K562 (cell line): ENCODE data around the gene SYT8. TPM values are rescaled to one million over a fixed set of nuclear protein-coding genes. Genes with fewer than 3 reads are reported as not detected.

Experiments
- ATAC-seq: fragments of 200-7000 bp; cut with Tn5 transposase; 3 replicates; pipeline ENCODE4 v1.9.1; 2020; ENCODE audit warnings: moderate library complexity
- BruUV-seq: library from RNA; stranded (reverse); fragments of 400-500 nt; replicated peaks from 2 replicates; lab custom pipeline; 2021; lab: Mats Ljungman, UMichigan
- CTCF ChIA-PET: fragments of 300-600 bp; formaldehyde crosslinking; extraction: SDS; loops from one replicate; lab custom pipeline; 2021; ENCODE audit warnings: low intra/inter-chr PET ratio; lab: Yijun Ruan, JAX
- POLR2A ChIA-PET: fragments of 300-600, 350-650 bp; sonication (Branson Sonifier 250); formaldehyde crosslinking; extraction: SDS; loops from one replicate; lab custom pipeline; 2021; ENCODE audit warnings: antibody characterized with exemption, inconsistent platforms; lab: Yijun Ruan, JAX
- DNase-seq, 4 experiments: peaks; one replicate each; pipeline versions ENCODE4 v3.0.0 to v3.0.0-alpha.2; 2011 to 2018; ENCODE audit warnings: low spot score in 3 of 4, mixed read lengths in 3 of 4; ENCODE audit errors: extremely low read depth in 1 of 4
- FAIRE-seq: peaks from 2 replicates; lab custom pipeline; 2011; peaks lifted over from hg19 to GRCh38; lab: Jason Lieb, UNC
- H2AFZ ChIP-seq: 2 replicates; pipeline ENCODE4 v1.6.0; 2011; ENCODE audit warnings: low read depth, low read length, control low read depth, inconsistent platforms
- H3K27ac ChIP-seq: fragments of 200-600 bp; 3 replicates; pipeline ENCODE4 v1.8.0; 2011; ENCODE audit warnings: low read depth, mild to moderate bottlenecking, control low read depth, inconsistent platforms, low read length, moderate library complexity, mixed read lengths; ENCODE audit errors: extremely low read depth
- H3K27me3 ChIP-seq, 2 experiments: fragments of 300-600 bp in 1 of 2; 2 replicates in 1 of 2; 3 replicates in 1 of 2; pipeline versions ENCODE4 v1.6.0 to v1.8.0; 2011; ENCODE audit warnings: inconsistent platforms in 2 of 2, low read length in 2 of 2, mild to moderate bottlenecking in 1 of 2, mixed read lengths in 1 of 2, moderate library complexity in 1 of 2; ENCODE audit not compliant: control insufficient read depth in 2 of 2, insufficient read depth in 2 of 2
- H3K36me3 ChIP-seq: fragments of 300-600 bp; 3 replicates; pipeline ENCODE4 v1.8.0; 2011; ENCODE audit warnings: mild to moderate bottlenecking, low read length, inconsistent platforms; ENCODE audit not compliant: control insufficient read depth, insufficient read depth
- H3K4me1 ChIP-seq, 2 experiments: fragments of 200-600 bp in 1 of 2; replicated peaks in 1 of 2; 2 replicates in 1 of 2; 3 replicates in 1 of 2; pipeline versions ENCODE4 v1.5.1 to v1.8.0; 2011; ENCODE audit warnings: inconsistent platforms in 2 of 2, low read length in 2 of 2, mild to moderate bottlenecking in 1 of 2, mixed read lengths in 1 of 2, moderate library complexity in 1 of 2; ENCODE audit not compliant: control insufficient read depth in 2 of 2, insufficient read depth in 2 of 2
- H3K4me2 ChIP-seq: 2 replicates; pipeline ENCODE4 v1.6.1; 2011; ENCODE audit warnings: low read length, control low read depth, inconsistent platforms, mixed read lengths; ENCODE audit not compliant: insufficient read depth
- H3K4me3 ChIP-seq: fragments of 200-600 bp; sonication (generic), shearing (Covaris generic); 2 replicates; pipeline ENCODE4 v1.5.1; 2016; ENCODE audit warnings: control low read depth, inconsistent platforms
- H3K79me2 ChIP-seq: fragments of 200-600 bp; 3 replicates; pipeline ENCODE4 v1.8.0; 2011; ENCODE audit warnings: low read length, inconsistent platforms; ENCODE audit not compliant: control insufficient read depth, insufficient read depth
- H3K9ac ChIP-seq, 2 experiments: 2 replicates each; pipeline versions ENCODE4 v1.6.0 to v1.6.1; 2011; ENCODE audit warnings: low read depth in 2 of 2, low read length in 2 of 2, control low read depth in 1 of 2, inconsistent platforms in 1 of 2, mild to moderate bottlenecking in 1 of 2, mixed read lengths in 1 of 2; ENCODE audit not compliant: insufficient read depth in 1 of 2
- H3K9me1 ChIP-seq: one replicate; pipeline ENCODE4 v1.6.0; 2011; ENCODE audit warnings: inconsistent platforms, mild to moderate bottlenecking, low read length, moderate library complexity; ENCODE audit not compliant: control insufficient read depth, insufficient read depth
- H3K9me3 ChIP-seq: replicated peaks from 2 replicates; pipeline ENCODE4 v1.5.1; 2011; ENCODE audit warnings: low read depth, low read length, inconsistent platforms; ENCODE audit not compliant: control insufficient read depth, insufficient read depth
- H4K20me1 ChIP-seq: replicated peaks from 2 replicates; pipeline ENCODE4 v1.6.1; 2011; ENCODE audit warnings: low read length, inconsistent platforms, mixed read lengths; ENCODE audit not compliant: control insufficient read depth, insufficient read depth
- CHD4 ChIP-seq: fragments of 200-600 bp; sonication (generic); IDR thresholded peaks from 3 replicates; pipeline ENCODE4 v1.6.1; 2012; ENCODE audit warnings: low read depth, mild to moderate bottlenecking, mixed read lengths, low read length, inconsistent platforms; ENCODE audit not compliant: insufficient read depth, insufficient replicate concordance, poor library complexity, severe bottlenecking
- GATAD2A ChIP-seq: fragments of 450-650 bp; IDR thresholded peaks from 2 replicates; pipeline ENCODE4 v1.6.1; 2017
- MYNN ChIP-seq, 2 experiments: sonication (generic); formaldehyde crosslinking in 1 of 2; IDR thresholded peaks; 2 replicates each; pipeline versions ENCODE4 v1.5.0 to v1.6.1; 2016 to 2020; ENCODE audit warnings: antibody characterized with exemption in 1 of 2, missing genetic modification reagents in 1 of 2
- ZKSCAN8 ChIP-seq: fragments of 200-800 bp; sonication (Bioruptor generic); IDR thresholded peaks from 2 replicates; pipeline ENCODE4 v1.6.1; 2016; ENCODE audit warnings: missing genetic modification characterization, missing compliant biosample characterization
- ZNF253 ChIP-seq: fragments of 250-450 bp; sonication (Bioruptor Pico); conservative IDR thresholded peaks from 2 replicates; pipeline ENCODE4 v1.6.1; 2021; ENCODE audit warnings: mild to moderate bottlenecking
- WGBS: fragments of 100-300 bp; shearing (Covaris generic); methylation state at CpG from one replicate; pipeline ENCODE4 v1.1.6; 2016; ENCODE audit warnings: low coverage, mixed read lengths; ENCODE audit not compliant: insufficient coverage; ENCODE audit errors: missing lambda C conversion rate; 5-methylcytosine and 5-hydroxymethylcytosine counted together
- in situ Hi-C: fragments of 300-500 bp; cut with MboI; formaldehyde crosslinking; loops from 4 replicates; pipeline ENCODE4 v1.15.0; 2018; ENCODE audit warnings: inconsistent platforms, mixed read lengths
- intact Hi-C: fragments of 100-400 bp; cut with micrococcal nuclease; formaldehyde crosslinking; loops from 2 replicates; pipeline ENCODE4 v1.14.2; 2022
- polyA plus RNA-seq, 8 experiments: library from polyadenylated mRNA; depleted of rRNA in 4 of 8; stranded (reverse) in 5 of 8; unstranded in 3 of 8; fragments of >200 nt; fragmentation: Nextera tagmentation in 2 of 8; fragmentation: Illumina TruSeq in 1 of 8; extraction: Ambion mirVana in 2 of 8; extraction: Trizol in 1 of 8; gene quantifications; 2 replicates each; pipeline versions ENCODE4 v1.2.1 to v1.2.3, GENCODE V29; 2011 to 2014; ENCODE audit warnings: inconsistent platforms in 1 of 8, missing spikeins in 1 of 8
- total RNA-seq, 7 experiments: library from RNA; depleted of rRNA in 6 of 7; stranded (reverse); fragments of >200 nt in 6 of 7; fragmentation: Illumina TruSeq in 2 of 7; extraction: Trizol in 2 of 7; gene quantifications; 2 replicates each; pipeline versions ENCODE4 v1.2.1 to v1.2.3, GENCODE V29; 2011 to 2021; ENCODE audit warnings: low replicate concordance in 1 of 7

SYT8 gene
- total and polyA plus RNA-seq, 9 of the 15 experiments (the other 6 are each of a cell fraction or from before 2014, with no cell fraction given) = not detected

DNA sequence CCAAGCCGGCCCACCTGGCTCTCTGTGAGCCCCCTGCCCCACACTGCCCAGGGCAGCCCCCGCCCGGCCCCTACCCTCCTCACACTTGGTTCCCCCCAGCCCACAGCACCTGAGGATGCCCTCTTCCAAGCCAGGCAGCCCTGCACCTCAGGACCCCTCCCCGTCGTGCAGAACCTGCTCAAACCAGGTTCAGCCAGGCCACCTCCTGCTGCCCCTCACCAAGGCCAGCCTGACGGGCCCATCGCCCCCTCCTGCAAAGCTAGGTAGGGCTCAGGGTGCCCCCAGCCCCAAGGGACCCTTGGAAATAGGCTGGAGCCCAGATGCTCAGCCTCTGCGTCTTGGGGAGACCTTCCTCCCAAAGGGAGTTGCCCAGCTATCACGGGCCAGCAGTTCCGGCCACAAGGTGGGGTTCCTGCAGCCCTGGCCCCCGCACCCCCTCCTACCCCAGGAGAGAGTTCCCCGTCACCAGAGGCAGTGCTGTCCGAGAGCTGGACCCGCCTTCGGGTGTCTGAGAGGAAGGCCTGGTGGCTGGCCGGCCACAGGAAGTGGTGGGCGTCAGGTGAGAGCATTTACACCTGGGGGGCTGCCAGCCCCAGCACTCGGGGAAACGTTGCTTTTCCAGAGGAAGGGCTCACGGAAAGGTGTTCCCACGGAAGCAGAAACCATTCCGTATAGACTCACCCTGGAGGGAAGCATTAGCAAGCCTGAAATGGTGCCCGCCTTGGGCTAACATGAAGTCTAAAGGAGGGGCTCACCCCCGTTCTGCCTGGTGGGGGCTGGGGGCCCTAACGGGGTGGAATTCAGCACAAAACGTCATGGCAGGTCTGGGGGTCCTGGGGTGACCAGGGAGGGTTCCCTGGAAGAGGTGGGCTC is 3.2 kb upstream of the SYT8 start:
- TF ChIP-seq GATAD2A (no peak), ZKSCAN8 (no peak), MYNN (IDR thresholded peaks at IDR 0.05) (no peak), MYNN (CRISPR knock-in tag; IDR thresholded peaks at IDR 0.05) (no peak), CHD4 (no peak), ZNF253 (CRISPR knock-in tag) (no peak)
- H3K4me3 ChIP-seq = no peak overlapping the region
- in situ Hi-C loops (no loop called here), intact Hi-C loops (loop anchor here (1.0 to 2.0 kb wide), 2 partner anchors 137 to 179 kb away; no protein-coding TSS in a partner anchor)
- DNase-seq (no peak), ATAC-seq (no peak), FAIRE-seq (no peak)
- H3K4me1 ChIP-seq = peaks cover 0 to 40% of the 10 kb centered on the region in 2 experiments; a peak in 2 of 5 replicates
- H3K9ac ChIP-seq = peak overlapping the region in 1 of 2 experiments; percentile 35; a peak in 1 of 4 replicates
- no TSS peak for BruUV-seq
- no peak overlapping the region for H3K4me2 ChIP-seq
- H2AFZ ChIP-seq = no peak overlapping the region
- no peaks in the 10 kb centered on the region for H3K9me1 ChIP-seq
- CTCF ChIA-PET = interaction anchor here (0.6 to 5.3 kb wide), 7 partner anchors 51 to 179 kb away, joined by 3 to 77 read pairs (median 4); partner anchors contain the start of gene KRTAP5-6
- peaks cover 14% of the 10 kb centered on the region for H4K20me1 ChIP-seq
- H3K9me3 ChIP-seq = no peaks in the 10 kb centered on the region
- no peaks in the 10 kb centered on the region for H3K79me2 ChIP-seq
- POLR2A ChIA-PET = interaction anchor here (0.7 to 1.6 kb wide), 2 partner anchors 137 to 163 kb away, joined by 3 to 6 read pairs; no protein-coding TSS in a partner anchor
- H3K36me3 ChIP-seq = no peaks in the 10 kb centered on the region
- peaks cover 2 to 75% of the 10 kb centered on the region in 2 experiments; a peak in 4 of 5 replicates for H3K27me3 ChIP-seq
- H3K27ac ChIP-seq = no peak overlapping the region
- WGBS = 5% methylated on average over 26 of the region's 26 CpGs
